Heart right ventricle (tissue), 16 donors: ENCODE data around the gene CAMK2G. TPM values are rescaled to one million over a fixed set of nuclear protein-coding genes. Genes with fewer than 3 reads are reported as not detected.

ENCODE experiments used
- ATAC-seq, 8 donors: fragments of 200-7000 bp; cut with Tn5 transposase; one replicate each; pipeline ENCODE4 v1.9.1; 2020; ENCODE audit warnings: mild to moderate bottlenecking in 8 of 8, moderate library complexity in 8 of 8, moderate number of reproducible peaks in 1 of 8
- DNase-seq, 2 donors: peaks; one replicate each; pipeline ENCODE4 v3.0.0-alpha.2; 2020
- H3K27ac ChIP-seq, 10 donors: fragments of 200-600 bp; sonication (generic) in 2 of 10; one replicate each; pipeline versions ENCODE4 v1.5.0 to v1.8.0; 2020 to 2022; ENCODE audit warnings: mild to moderate bottlenecking in 3 of 10
- H3K27me3 ChIP-seq, 7 donors: fragments of 200-600 bp; one replicate each; pipeline ENCODE4 v1.8.0; 2021 to 2022; ENCODE audit warnings: mild to moderate bottlenecking in 2 of 7
- H3K36me3 ChIP-seq, 9 donors: fragments of 200-600 bp; sonication (generic) in 1 of 9; one replicate each; pipeline versions ENCODE4 v1.5.0 to v1.8.0; 2020 to 2022; ENCODE audit warnings: mild to moderate bottlenecking in 2 of 9
- H3K4me1 ChIP-seq, 9 donors: fragments of 200-600 bp; sonication (generic) in 1 of 9; one replicate each; pipeline versions ENCODE4 v1.5.0 to v1.8.0; 2020 to 2022; ENCODE audit warnings: mild to moderate bottlenecking in 4 of 9
- H3K4me3 ChIP-seq, 10 donors: fragments of 200-600 bp; sonication (generic) in 2 of 10; one replicate each; pipeline versions ENCODE4 v1.5.0 to v1.8.0; 2020 to 2022; ENCODE audit warnings: mild to moderate bottlenecking in 7 of 10, moderate library complexity in 2 of 10
- H3K9me3 ChIP-seq, 11 donors: fragments of 200-600 bp in 10 of 11; sonication (generic) in 2 of 11; one replicate each; pipeline versions ENCODE4 v1.5.0 to v1.8.0; 2013 to 2022; ENCODE audit warnings: mild to moderate bottlenecking in 2 of 11, control low read depth in 1 of 11, moderate library complexity in 1 of 11
- WGBS, 2 donors: extraction: QIAGEN DNeasy Blood & Tissue Kit; methylation state at CpG; one replicate each; pipeline ENCODE4 v1.1.7; 2013; ENCODE audit warnings: inconsistent platforms in 1 of 2; 5-methylcytosine and 5-hydroxymethylcytosine counted together
- intact Hi-C, 10 donors: fragments of 100-400 bp; cut with DNase I; formaldehyde crosslinking; loops; one replicate each; pipeline versions ENCODE4 v1.11.1 to v1.14.2; 2022
- polyA plus RNA-seq, 2 donors: library from polyadenylated mRNA; stranded (reverse); fragments of 200-250 nt; gene quantifications; one replicate each; pipeline ENCODE4 v1.2.3, GENCODE V29; 2013
- total RNA-seq, 10 donors: library from RNA; stranded (reverse); fragmentation: NEBNext Ultra II Directional in 3 of 10; extraction: Animal tissue kit (Norgen Biotek cat#: 25700) in 3 of 10; gene quantifications; one replicate each; pipeline versions ENCODE4 v1.2.1 to v1.2.4, GENCODE V29; 2021 to 2023
- TF ChIP-seq, protein P1 (sequence below), 9 donors: fragments of 200-600 bp; sonication (generic) in 2 of 9; IDR thresholded peaks; one replicate each; pipeline versions ENCODE4 v1.5.0 to v1.8.0; 2021 to 2022; ENCODE audit warnings: antibody characterized with exemption in 9 of 9, mild to moderate bottlenecking in 5 of 9, moderate library complexity in 1 of 9
- donor health status: Arrhythmogenic right ventricular cardiomyopathy.
- donor health status: ischemic (EF 13 %, LVEDD 7.1; RV severe dilation, severe dysfunction).
- donor health status: healthy with polysubstance abuse.
- donor health status: DM: no; HTN: yes; CAD: no.
- donor health status: DM: no; HTN: no; CAD: no.
- donor health status: ischemic (EF 25% LVEDD 6.9; RV normal size, moderate dysfunction).
- donor health status: ischemic (EF 25% LVEDD 5.7; RV mildly dilated, moderate dysfunction).
- donor health status: healthy.
- donor health status: DM: yes; HTN: yes; CAD: no.
- donor health status: Ischemic cardiomyopathy.
- donor health status: ischemic (EF 35%, LVEDD 5.7; RV mildly dilated, moderate dysfunction).
- donor health status: nonischemic (EF 11% LVEDD 7.7; RV severe dilation, severe dysfunction).
- donor health status: DM: yes; HTN: yes; CAD: no.
- donor health status: PGD.
- donor health status: ischemic (EF 29% LVEDD 5.4; RV normal size, mild dysfunction).
- donor health status: nonischemic (EF 23%, LVEDD 6.1; RV moderate dilation, normal function).

The CAMK2G gene
- total and polyA plus RNA-seq, 12 donors: 8.5 to 16.7 (median 11.8) TPM

DNA sequence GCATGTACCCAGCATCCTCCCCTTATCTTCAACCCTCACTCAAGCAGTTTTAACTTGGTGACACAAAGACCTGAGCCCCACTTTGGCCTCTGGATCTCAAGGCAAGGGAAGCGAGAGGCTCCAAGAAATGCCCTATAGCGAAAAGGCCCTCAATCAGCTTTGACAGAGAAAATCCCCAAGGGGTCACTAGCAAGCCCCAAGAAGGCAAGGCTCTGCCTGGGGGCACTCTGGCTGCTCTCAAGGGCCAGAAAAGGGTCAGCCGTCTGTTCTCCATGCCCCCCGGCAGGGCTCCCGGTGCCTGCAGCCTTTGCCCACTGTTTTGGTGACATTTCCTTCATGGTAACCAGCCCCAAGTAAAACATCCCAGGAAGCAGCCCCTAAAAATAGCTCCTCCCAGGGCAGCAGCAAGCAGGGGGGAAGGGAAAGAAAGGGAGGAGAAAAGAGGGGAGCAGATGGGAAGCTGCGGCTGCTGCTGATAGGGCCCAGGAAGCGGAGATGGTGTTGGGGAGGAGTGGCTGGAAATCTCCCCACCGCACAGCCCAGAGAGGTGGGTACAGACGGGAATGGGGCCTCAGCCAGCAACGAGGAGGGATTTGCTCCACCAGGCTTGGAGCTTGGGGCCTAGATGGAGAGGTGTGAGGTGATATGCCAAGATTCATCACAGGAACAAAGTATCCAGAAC is 7.1 kb downstream of the CAMK2G start:
- Histone ChIP-seq H3K4me3 (peak overlapping the region in 1 of 10 donors; percentile 22), H3K36me3 (peaks cover 0 to 43% (median 0%) of the 10 kb centered on the region in 9 donors), H3K27me3 (no peaks in the 10 kb centered on the region), H3K9me3 (no peaks in the 10 kb centered on the region), H3K4me1 (peaks cover 5 to 70% (median 40%) of the 10 kb centered on the region in 9 donors), H3K27ac (peak overlapping the region in 7 of 10 donors; percentile 8 to 89 (median 66))
- WGBS, 2 donors: 39 to 52% methylated on average over 10 of the region's 10 CpGs
- intact Hi-C loops: no loop called here
- ATAC-seq: peak in 7 of 8 donors; percentile 17 to 64 (median 41)
- no peak for DNase-seq
- TF ChIP-seq, protein P1, sequence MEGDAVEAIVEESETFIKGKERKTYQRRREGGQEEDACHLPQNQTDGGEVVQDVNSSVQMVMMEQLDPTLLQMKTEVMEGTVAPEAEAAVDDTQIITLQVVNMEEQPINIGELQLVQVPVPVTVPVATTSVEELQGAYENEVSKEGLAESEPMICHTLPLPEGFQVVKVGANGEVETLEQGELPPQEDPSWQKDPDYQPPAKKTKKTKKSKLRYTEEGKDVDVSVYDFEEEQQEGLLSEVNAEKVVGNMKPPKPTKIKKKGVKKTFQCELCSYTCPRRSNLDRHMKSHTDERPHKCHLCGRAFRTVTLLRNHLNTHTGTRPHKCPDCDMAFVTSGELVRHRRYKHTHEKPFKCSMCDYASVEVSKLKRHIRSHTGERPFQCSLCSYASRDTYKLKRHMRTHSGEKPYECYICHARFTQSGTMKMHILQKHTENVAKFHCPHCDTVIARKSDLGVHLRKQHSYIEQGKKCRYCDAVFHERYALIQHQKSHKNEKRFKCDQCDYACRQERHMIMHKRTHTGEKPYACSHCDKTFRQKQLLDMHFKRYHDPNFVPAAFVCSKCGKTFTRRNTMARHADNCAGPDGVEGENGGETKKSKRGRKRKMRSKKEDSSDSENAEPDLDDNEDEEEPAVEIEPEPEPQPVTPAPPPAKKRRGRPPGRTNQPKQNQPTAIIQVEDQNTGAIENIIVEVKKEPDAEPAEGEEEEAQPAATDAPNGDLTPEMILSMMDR (IDR thresholded peaks at IDR 0.05): no peak

DNA sequence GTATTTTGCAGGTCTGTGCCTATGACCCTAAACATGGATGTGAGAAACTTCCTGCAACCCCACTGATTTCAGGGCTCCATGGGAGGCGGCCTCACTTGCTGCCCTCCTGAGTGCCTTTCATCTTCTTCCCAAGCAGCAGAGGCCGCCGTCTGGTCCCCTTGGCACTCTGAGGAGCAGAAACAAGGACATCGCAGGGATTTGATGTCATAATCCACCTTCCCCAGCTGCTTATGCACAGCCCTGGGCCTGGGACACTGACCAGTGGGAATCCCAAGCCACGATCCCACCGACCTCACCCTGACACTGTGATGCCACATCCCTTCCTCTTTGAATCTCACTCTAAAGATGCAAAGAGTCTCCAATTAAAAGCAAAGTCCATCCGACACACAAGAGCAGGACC is 7.7 kb downstream of the CAMK2G start:
- no peaks in the 10 kb centered on the region for H3K27me3 ChIP-seq
- H3K36me3 ChIP-seq: peaks cover 0 to 39% (median 0%) of the 10 kb centered on the region in 9 donors
- no peaks in the 10 kb centered on the region for H3K9me3 ChIP-seq
- H3K4me3 ChIP-seq: no peak overlapping the region
- TF ChIP-seq, protein P1 (IDR thresholded peaks at IDR 0.05): no peak
- ATAC-seq (no peak), DNase-seq (no peak)
- H3K27ac ChIP-seq: peak overlapping the region in 7 of 10 donors; percentile 35 to 89 (median 66)
- 88 to 90% methylated on average over 7 of the region's 7 CpGs for WGBS, 2 donors
- peaks cover 5 to 70% (median 38%) of the 10 kb centered on the region in 9 donors for H3K4me1 ChIP-seq
- intact Hi-C loops: no loop called here

DNA sequence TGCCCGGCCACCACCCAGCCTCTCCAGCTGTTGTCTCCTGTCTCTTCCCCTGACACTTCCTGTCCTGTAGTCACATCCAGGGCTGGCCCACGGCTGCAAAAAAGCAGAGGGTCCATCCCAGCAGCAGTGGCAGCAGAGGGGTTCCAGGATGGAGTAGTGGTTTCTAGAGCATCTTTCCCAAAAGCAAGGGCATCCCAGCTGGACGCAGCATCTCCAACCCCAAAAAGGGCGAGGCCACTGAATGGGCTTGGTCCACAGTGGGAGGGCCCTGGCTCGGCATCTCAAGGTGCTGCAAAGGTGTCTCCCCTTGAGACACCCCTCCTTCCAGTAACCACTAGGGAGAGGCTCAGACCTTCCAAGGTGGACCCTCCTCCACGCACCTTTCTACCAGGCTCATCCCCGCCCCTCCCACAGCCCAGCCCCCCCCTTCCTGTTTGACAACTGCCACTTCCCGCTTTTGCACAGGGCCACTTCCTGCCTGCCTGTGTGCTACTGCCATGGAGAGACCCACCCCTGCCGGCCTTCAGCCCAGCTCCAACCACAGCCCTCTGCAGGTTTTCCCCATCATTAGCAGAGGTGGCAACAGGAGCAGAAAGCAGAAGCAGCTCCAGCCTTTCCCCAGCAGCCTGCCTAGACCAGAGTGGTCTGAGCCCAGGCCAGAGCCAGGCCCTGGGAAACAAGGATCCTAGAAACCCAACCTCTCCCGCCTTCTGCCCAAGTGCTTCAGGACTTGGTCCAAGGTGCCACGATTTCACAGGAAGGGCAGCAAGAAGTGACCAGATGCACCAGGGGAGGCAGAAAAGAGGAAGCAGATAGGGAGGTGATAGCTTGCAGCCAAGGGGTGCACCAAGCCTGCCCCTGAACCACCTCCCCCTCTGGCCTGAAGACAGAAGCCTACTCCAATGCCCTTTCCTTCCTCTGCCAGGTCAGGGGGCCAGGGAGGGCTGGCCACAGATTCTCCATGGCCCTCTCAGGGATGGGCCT is 8.6 kb downstream of the CAMK2G start:
- Histone ChIP-seq H3K36me3 (peaks cover 0 to 37% (median 0%) of the 10 kb centered on the region in 9 donors), H3K27me3 (no peaks in the 10 kb centered on the region), H3K27ac (peak overlapping the region in 9 of 10 donors; percentile 19 to 89 (median 61)), H3K4me3 (peak overlapping the region in 1 of 10 donors; percentile 44), H3K4me1 (peaks cover 5 to 72% (median 38%) of the 10 kb centered on the region in 9 donors), H3K9me3 (no peaks in the 10 kb centered on the region)
- peak; percentile 48 to 77 (median 62) for ATAC-seq
- 58 to 77% methylated on average over 11 of the region's 11 CpGs for WGBS, 2 donors
- peak; percentile 42 to 47 for DNase-seq
- TF ChIP-seq, protein P1 (IDR thresholded peaks at IDR 0.05): no peak
- intact Hi-C loops: no loop called here

DNA sequence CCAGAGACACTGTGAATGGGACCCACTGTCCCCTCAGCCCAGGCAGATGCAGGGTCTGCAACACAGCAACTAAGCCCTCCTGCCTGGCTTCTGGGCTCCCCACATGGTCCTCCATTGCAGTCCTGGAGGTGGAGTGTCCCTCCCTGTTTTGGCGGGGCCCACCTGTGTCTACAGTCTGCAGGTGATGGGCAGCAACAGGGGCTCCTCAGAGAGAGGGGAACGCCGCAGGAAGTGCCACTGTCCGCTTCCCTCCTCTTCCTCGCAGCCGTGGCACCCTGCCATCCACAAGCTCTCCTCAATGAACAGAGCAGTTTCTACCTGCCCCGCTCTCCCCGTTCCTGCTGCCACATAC is 9.3 kb downstream of the CAMK2G start:
- Histone ChIP-seq H3K4me3 (peak overlapping the region in 1 of 10 donors; percentile 44), H3K36me3 (peaks cover 0 to 38% (median 5%) of the 10 kb centered on the region in 9 donors), H3K9me3 (no peaks in the 10 kb centered on the region), H3K4me1 (peaks cover 5 to 74% (median 39%) of the 10 kb centered on the region in 9 donors), H3K27ac (peak overlapping the region in 7 of 10 donors; percentile 19 to 89 (median 66)), H3K27me3 (no peaks in the 10 kb centered on the region)
- TF ChIP-seq, protein P1 (IDR thresholded peaks at IDR 0.05): no peak
- no peak for ATAC-seq
- 68 to 78% methylated on average over 8 of the region's 8 CpGs for WGBS, 2 donors
- intact Hi-C loops: no loop called here
- no peak for DNase-seq
